ENCODE data around the gene MEGF10. TPM values are rescaled to one million over a fixed set of nuclear protein-coding genes. Genes with fewer than 3 reads are reported as not detected.
"Not testable (repeated sequence)": the region's sequence is repeated elsewhere in the genome, so short reads cannot be mapped to it uniquely, and the experiment has no call there.

Gene MEGF10
- polyA plus RNA-seq, 3 donors = not detected

GRCh38 chr5:127313847-127314473 lies 23.4 kb downstream of the MEGF10 start:
- Histone ChIP-seq H2AFZ (ENCODE audit: insufficient read depth, low read depth, low read length, poor library complexity, severe bottlenecking) (no peak overlapping the region), H3K4me2 (replicated peaks; ENCODE audit: extremely low read depth, low read length, poor library complexity, severe bottlenecking) (no peak overlapping the region), H3K36me3 (replicated peaks in 1 of 2; ENCODE audit: control insufficient read depth in 1 of 2, insufficient read depth in 2 of 2, low read length in 2 of 2) (no peaks in the 10 kb centered on the region), H3K9ac (ENCODE audit: insufficient read depth, low read length, poor library complexity, severe bottlenecking) (no peak overlapping the region), H3K27me3 (ENCODE audit: control insufficient read depth in 2 of 2, insufficient read depth in 2 of 2, low read length in 2 of 2) (no peaks in the 10 kb centered on the region), H3K4me3 (replicated peaks in 1 of 3; ENCODE audit: low read depth in 2 of 3, low read length in 3 of 3) (no peak overlapping the region), H3K79me2 (ENCODE audit: insufficient read depth, low read length) (no peaks in the 10 kb centered on the region), H3K4me1 (ENCODE audit: control insufficient read depth in 1 of 2, insufficient read depth in 2 of 2, low read length in 2 of 2) (no peaks in the 10 kb centered on the region), H4K20me1 (ENCODE audit: insufficient read depth, low read length) (no peaks in the 10 kb centered on the region), H3K9me3 (replicated peaks in 1 of 2; ENCODE audit: control insufficient read depth in 1 of 2, insufficient read depth in 1 of 2, low read length in 2 of 2) (no peaks in the 10 kb centered on the region), H3K27ac (ENCODE audit: low read depth in 1 of 2, low read length in 2 of 2) (no peak overlapping the region)
- intact Hi-C loops (cut with micrococcal nuclease) = loop anchor here (2.0 to 5.0 kb wide), 2 partner anchors 657 kb away; no protein-coding TSS in a partner anchor
- peaks cover 4% of the 10 kb centered on the region for H3K4me1 Mint-ChIP-seq
- H3K27ac Mint-ChIP-seq = no peak overlapping the region
- no peaks in the 10 kb centered on the region for H3K36me3 Mint-ChIP-seq
- H3K4me3 Mint-ChIP-seq = no peak overlapping the region
- peaks cover 0 to 2% (median 2%) of the 10 kb centered on the region in 3 donors for H3K27me3 Mint-ChIP-seq (ENCODE audit: low read depth in 3 of 3)
- peak; percentile 32 to 51 (median 49) for DNase-seq
- peaks cover 0 to 2% (median 0%) of the 10 kb centered on the region in 7 donors for H3K9me3 Mint-ChIP-seq
- WGBS (ENCODE audit: insufficient coverage) = 67% methylated on average over 1 of the region's 7 CpGs
- TF ChIP-seq, protein P1, sequence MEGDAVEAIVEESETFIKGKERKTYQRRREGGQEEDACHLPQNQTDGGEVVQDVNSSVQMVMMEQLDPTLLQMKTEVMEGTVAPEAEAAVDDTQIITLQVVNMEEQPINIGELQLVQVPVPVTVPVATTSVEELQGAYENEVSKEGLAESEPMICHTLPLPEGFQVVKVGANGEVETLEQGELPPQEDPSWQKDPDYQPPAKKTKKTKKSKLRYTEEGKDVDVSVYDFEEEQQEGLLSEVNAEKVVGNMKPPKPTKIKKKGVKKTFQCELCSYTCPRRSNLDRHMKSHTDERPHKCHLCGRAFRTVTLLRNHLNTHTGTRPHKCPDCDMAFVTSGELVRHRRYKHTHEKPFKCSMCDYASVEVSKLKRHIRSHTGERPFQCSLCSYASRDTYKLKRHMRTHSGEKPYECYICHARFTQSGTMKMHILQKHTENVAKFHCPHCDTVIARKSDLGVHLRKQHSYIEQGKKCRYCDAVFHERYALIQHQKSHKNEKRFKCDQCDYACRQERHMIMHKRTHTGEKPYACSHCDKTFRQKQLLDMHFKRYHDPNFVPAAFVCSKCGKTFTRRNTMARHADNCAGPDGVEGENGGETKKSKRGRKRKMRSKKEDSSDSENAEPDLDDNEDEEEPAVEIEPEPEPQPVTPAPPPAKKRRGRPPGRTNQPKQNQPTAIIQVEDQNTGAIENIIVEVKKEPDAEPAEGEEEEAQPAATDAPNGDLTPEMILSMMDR (IDR thresholded peaks at IDR 0.05) = peak; percentile 86

DNA sequence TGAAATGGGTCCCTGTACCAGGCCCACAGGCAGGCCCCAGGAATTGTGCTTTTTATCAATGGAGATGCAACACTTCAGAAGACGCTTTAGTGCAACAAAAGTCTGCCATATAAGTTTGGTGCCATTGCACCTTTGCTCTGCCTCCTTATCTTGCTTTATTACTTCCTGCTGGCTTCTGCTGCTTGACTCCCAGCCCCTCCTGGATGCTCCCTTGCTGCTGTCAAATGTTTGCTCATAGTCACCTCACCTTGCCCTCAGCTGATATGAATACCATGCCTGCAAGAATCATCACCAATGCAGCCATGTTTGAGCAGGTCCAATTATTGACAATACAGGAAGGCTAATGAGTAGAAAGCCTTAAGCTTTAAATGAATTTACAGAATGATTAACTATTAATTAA lies 25.4 kb downstream of the MEGF10 start:
- Histone ChIP-seq H3K4me1 (ENCODE audit: control insufficient read depth in 1 of 2, insufficient read depth in 2 of 2, low read length in 2 of 2) (no peaks in the 10 kb centered on the region), H3K36me3 (replicated peaks in 1 of 2; ENCODE audit: control insufficient read depth in 1 of 2, insufficient read depth in 2 of 2, low read length in 2 of 2) (no peaks in the 10 kb centered on the region), H3K27me3 (ENCODE audit: control insufficient read depth in 2 of 2, insufficient read depth in 2 of 2, low read length in 2 of 2) (no peaks in the 10 kb centered on the region), H3K79me2 (ENCODE audit: insufficient read depth, low read length) (no peaks in the 10 kb centered on the region), H3K4me3 (replicated peaks in 1 of 3; ENCODE audit: low read depth in 2 of 3, low read length in 3 of 3) (no peak overlapping the region), H2AFZ (ENCODE audit: insufficient read depth, low read depth, low read length, poor library complexity, severe bottlenecking) (peak overlapping the region; percentile 6), H3K9ac (ENCODE audit: insufficient read depth, low read length, poor library complexity, severe bottlenecking) (no peak overlapping the region), H3K4me2 (replicated peaks; ENCODE audit: extremely low read depth, low read length, poor library complexity, severe bottlenecking) (no peak overlapping the region), H3K9me3 (replicated peaks in 1 of 2; ENCODE audit: control insufficient read depth in 1 of 2, insufficient read depth in 1 of 2, low read length in 2 of 2) (no peaks in the 10 kb centered on the region), H4K20me1 (ENCODE audit: insufficient read depth, low read length) (no peaks in the 10 kb centered on the region), H3K27ac (ENCODE audit: low read depth in 1 of 2, low read length in 2 of 2) (no peak overlapping the region)
- Mint-ChIP-seq H3K4me1 (peaks cover 8% of the 10 kb centered on the region), H3K4me3 (no peak overlapping the region), H3K36me3 (no peaks in the 10 kb centered on the region), H3K27ac (no peak overlapping the region), H3K27me3 (ENCODE audit: low read depth in 3 of 3) (peaks cover 0 to 3% (median 2%) of the 10 kb centered on the region in 3 donors), H3K9me3 (peaks cover 0 to 2% (median 0%) of the 10 kb centered on the region in 7 donors)
- 86% methylated on average over 1 of the region's 1 CpG for WGBS (ENCODE audit: insufficient coverage)
- DNase-seq = no peak
- TF ChIP-seq, protein P1 (IDR thresholded peaks at IDR 0.05) = no peak
- intact Hi-C loops (cut with micrococcal nuclease) = no loop called here

- H2AFZ ChIP-seq (ENCODE audit: insufficient read depth, low read depth, low read length, poor library complexity, severe bottlenecking); H3K9me3 ChIP-seq (replicated peaks in 1 of 2; ENCODE audit: control insufficient read depth in 1 of 2, insufficient read depth in 1 of 2, low read length in 2 of 2); H3K36me3 ChIP-seq (replicated peaks in 1 of 2; ENCODE audit: control insufficient read depth in 1 of 2, insufficient read depth in 2 of 2, low read length in 2 of 2); H3K27me3 ChIP-seq (ENCODE audit: control insufficient read depth in 2 of 2, insufficient read depth in 2 of 2, low read length in 2 of 2); H3K4me3 ChIP-seq (replicated peaks in 1 of 3; ENCODE audit: low read depth in 2 of 3, low read length in 3 of 3); DNase-seq; H4K20me1 ChIP-seq (ENCODE audit: insufficient read depth, low read length); intact Hi-C loops (cut with micrococcal nuclease); H3K79me2 ChIP-seq (ENCODE audit: insufficient read depth, low read length); H3K4me3 Mint-ChIP-seq; H3K4me1 Mint-ChIP-seq; H3K36me3 Mint-ChIP-seq; H3K9me3 Mint-ChIP-seq; H3K27ac ChIP-seq (ENCODE audit: low read depth in 1 of 2, low read length in 2 of 2); H3K27me3 Mint-ChIP-seq (ENCODE audit: low read depth in 3 of 3); H3K4me2 ChIP-seq (replicated peaks; ENCODE audit: extremely low read depth, low read length, poor library complexity, severe bottlenecking); H3K27ac Mint-ChIP-seq; H3K9ac ChIP-seq (ENCODE audit: insufficient read depth, low read length, poor library complexity, severe bottlenecking); H3K4me1 ChIP-seq (ENCODE audit: control insufficient read depth in 1 of 2, insufficient read depth in 2 of 2, low read length in 2 of 2): not testable (repeated sequence)
- WGBS (ENCODE audit: insufficient coverage) = no CpG with 5 or more reads among the region's 3 CpGs
These were observed 26.8 kb downstream of the MEGF10 start for GRCh38 chr5:127317385-127317784.
